H9 (cell line): ENCODE data around the gene PTK7. TPM values are rescaled to one million over a fixed set of nuclear protein-coding genes. Genes with fewer than 3 reads are reported as not detected.

Experiments
- DNase-seq: peaks from one replicate; pipeline ENCODE4 v3.0.0-alpha.2; 2017
- H2AFZ ChIP-seq: one replicate; pipeline ENCODE4 v1.6.1; 2013; ENCODE audit warnings: mild to moderate bottlenecking, low read length, control low read depth, moderate library complexity
- H2AK5ac ChIP-seq: 2 replicates; pipeline ENCODE4 v1.6.1; 2013; ENCODE audit warnings: low read length, control low read depth, mixed read lengths; ENCODE audit not compliant: insufficient read length
- H2BK120ac ChIP-seq: one replicate; pipeline ENCODE4 v1.6.1; 2013; ENCODE audit warnings: low read depth, mild to moderate bottlenecking, low read length, control low read depth, inconsistent platforms; ENCODE audit not compliant: poor library complexity, severe bottlenecking
- H2BK12ac ChIP-seq: 2 replicates; pipeline ENCODE4 v1.6.1; 2013; ENCODE audit warnings: low read length, control low read depth, mixed read lengths, low read depth; ENCODE audit not compliant: insufficient read length
- H2BK15ac ChIP-seq: 2 replicates; pipeline ENCODE4 v1.6.1; 2013; ENCODE audit warnings: low read depth, low read length, control low read depth
- H2BK20ac ChIP-seq: one replicate; pipeline ENCODE4 v1.6.1; 2013; ENCODE audit warnings: low read depth, mild to moderate bottlenecking, low read length, control low read depth, inconsistent platforms; ENCODE audit not compliant: poor library complexity, severe bottlenecking
- H2BK5ac ChIP-seq: 2 replicates; pipeline ENCODE4 v1.6.1; 2013; ENCODE audit warnings: low read length, control low read depth, mixed read lengths; ENCODE audit not compliant: insufficient read length
- H3K14ac ChIP-seq: 2 replicates; pipeline ENCODE4 v1.6.1; 2013; ENCODE audit warnings: low read length, control low read depth; ENCODE audit not compliant: insufficient read depth
- H3K18ac ChIP-seq: 2 replicates; pipeline ENCODE4 v1.6.1; 2013; ENCODE audit warnings: low read depth, mild to moderate bottlenecking, mixed read lengths, low read length, control low read depth; ENCODE audit not compliant: insufficient read length
- H3K23ac ChIP-seq: 2 replicates; pipeline ENCODE4 v1.6.1; 2013; ENCODE audit warnings: low read length, control low read depth, mixed read lengths, low read depth; ENCODE audit not compliant: insufficient read length
- H3K23me2 ChIP-seq: 2 replicates; pipeline ENCODE4 v1.6.1; 2013; ENCODE audit warnings: low read depth, mild to moderate bottlenecking, mixed read lengths, low read length, control low read depth; ENCODE audit not compliant: insufficient read length, poor library complexity, severe bottlenecking
- H3K27ac ChIP-seq: 2 replicates; pipeline ENCODE4 v1.5.1; 2013; ENCODE audit warnings: low read length, control low read depth, mixed read lengths, low read depth; ENCODE audit not compliant: insufficient read length
- H3K27me3 ChIP-seq: 2 replicates; pipeline ENCODE4 v1.6.1; 2013; ENCODE audit warnings: low read length, control low read depth, inconsistent platforms; ENCODE audit not compliant: insufficient read depth
- H3K4ac ChIP-seq: 2 replicates; pipeline ENCODE4 v1.6.1; 2013; ENCODE audit warnings: low read depth, mild to moderate bottlenecking, control low read depth, inconsistent platforms, low read length, moderate library complexity
- H3K4me1 ChIP-seq: 2 replicates; pipeline ENCODE4 v1.6.1; 2013; ENCODE audit warnings: low read length, control low read depth, inconsistent platforms; ENCODE audit not compliant: insufficient read depth
- H3K4me2 ChIP-seq: 2 replicates; pipeline ENCODE4 v1.6.1; 2013; ENCODE audit warnings: low read length, control low read depth, mixed read lengths; ENCODE audit not compliant: insufficient read length, insufficient read depth
- H3K56ac ChIP-seq: 2 replicates; pipeline ENCODE4 v1.6.1; 2013; ENCODE audit warnings: low read depth, mild to moderate bottlenecking, mixed read lengths, low read length, control low read depth; ENCODE audit not compliant: insufficient read length
- H3K79me1 ChIP-seq: 2 replicates; pipeline ENCODE4 v1.6.1; 2013; ENCODE audit warnings: low read depth, mild to moderate bottlenecking, moderate library complexity, low read length, control low read depth, inconsistent platforms; ENCODE audit not compliant: insufficient read depth, poor library complexity, severe bottlenecking
- H3K79me2 ChIP-seq: 2 replicates; pipeline ENCODE4 v1.6.1; 2013; ENCODE audit warnings: low read length, control low read depth, inconsistent platforms; ENCODE audit not compliant: insufficient read depth
- H3K9ac ChIP-seq: 2 replicates; pipeline ENCODE4 v1.6.1; 2013; ENCODE audit warnings: low read length, control low read depth, mixed read lengths; ENCODE audit not compliant: insufficient read length; ENCODE audit errors: extremely low read depth
- H3K9me3 ChIP-seq: one replicate; pipeline ENCODE4 v1.6.1; 2013; ENCODE audit warnings: low read depth, low read length, inconsistent platforms; ENCODE audit not compliant: control insufficient read depth
- H3T11ph ChIP-seq: one replicate; pipeline ENCODE4 v1.6.1; 2013; ENCODE audit warnings: mild to moderate bottlenecking, low read length, control low read depth, inconsistent platforms
- H4K20me1 ChIP-seq: one replicate; pipeline ENCODE4 v1.6.1; 2013; ENCODE audit not compliant: control insufficient read depth, insufficient read length, insufficient read depth
- H4K5ac ChIP-seq: 2 replicates; pipeline ENCODE4 v1.6.1; 2013; ENCODE audit warnings: low read depth, mild to moderate bottlenecking, mixed read lengths, low read length, control low read depth; ENCODE audit not compliant: insufficient read length
- H4K8ac ChIP-seq: replicated peaks from 2 replicates; pipeline ENCODE4 v1.6.1; 2013; ENCODE audit warnings: low read length, control low read depth, mixed read lengths, low read depth; ENCODE audit not compliant: insufficient read length
- H4K91ac ChIP-seq: 2 replicates; pipeline ENCODE4 v1.6.1; 2013; ENCODE audit warnings: low read depth, mild to moderate bottlenecking, moderate library complexity, mixed read lengths, low read length, control low read depth; ENCODE audit not compliant: insufficient read length
- H3K27ac Mint-ChIP-seq, 3 experiments: 2 replicates in 2 of 3; 3 replicates in 1 of 3; pipeline ENCODE4 v1.8.0; 2020 to 2021; ENCODE audit warnings: mixed read lengths in 3 of 3, mild to moderate bottlenecking in 1 of 3, moderate library complexity in 1 of 3
- H3K27me3 Mint-ChIP-seq: 2 replicates; pipeline ENCODE4 v1.8.0; 2021; ENCODE audit warnings: low read depth, mild to moderate bottlenecking, moderate library complexity, mixed read lengths
- H3K36me3 Mint-ChIP-seq, 3 experiments: 2 replicates in 2 of 3; 3 replicates in 1 of 3; pipeline ENCODE4 v1.8.0; 2020 to 2021; ENCODE audit warnings: low read depth in 3 of 3, mixed read lengths in 3 of 3; ENCODE audit not compliant: insufficient read depth in 1 of 3
- H3K4me1 Mint-ChIP-seq, 2 experiments: 2 replicates each; pipeline ENCODE4 v1.8.0; 2020; ENCODE audit warnings: mixed read lengths in 2 of 2
- H3K4me3 Mint-ChIP-seq, 2 experiments: 2 replicates in 1 of 2; 3 replicates in 1 of 2; pipeline ENCODE4 v1.8.0; 2020 to 2021; ENCODE audit warnings: mild to moderate bottlenecking in 2 of 2, mixed read lengths in 2 of 2, moderate library complexity in 1 of 2
- H3K9me3 Mint-ChIP-seq, 2 experiments: 2 replicates in 1 of 2; 3 replicates in 1 of 2; pipeline ENCODE4 v1.8.0; 2020; ENCODE audit warnings: mild to moderate bottlenecking in 2 of 2, mixed read lengths in 2 of 2, moderate library complexity in 1 of 2
- WGBS: extraction: QIAGEN DNeasy Blood & Tissue Kit; methylation state at CpG from one replicate; pipeline ENCODE4 v1.1.7; 2013; ENCODE audit warnings: missing lambda C conversion rate, low lambda C conversion rate, mixed read lengths; ENCODE audit not compliant: insufficient read length; ENCODE audit errors: extremely low coverage; 5-methylcytosine and 5-hydroxymethylcytosine counted together
- total RNA-seq: library from RNA; stranded (reverse); gene quantifications from 2 replicates; pipeline ENCODE4 v1.2.1, GENCODE V29; 2021
- TF ChIP-seq, protein P1 (sequence below): fragments of 200-600 bp; sonication (generic); conservative IDR thresholded peaks from 3 replicates; pipeline ENCODE4 v1.8.0; 2021; ENCODE audit warnings: antibody characterized with exemption, mild to moderate bottlenecking

PTK7 gene
- total RNA-seq, 1 experiment from 2014 or later, result 128 TPM

DNA sequence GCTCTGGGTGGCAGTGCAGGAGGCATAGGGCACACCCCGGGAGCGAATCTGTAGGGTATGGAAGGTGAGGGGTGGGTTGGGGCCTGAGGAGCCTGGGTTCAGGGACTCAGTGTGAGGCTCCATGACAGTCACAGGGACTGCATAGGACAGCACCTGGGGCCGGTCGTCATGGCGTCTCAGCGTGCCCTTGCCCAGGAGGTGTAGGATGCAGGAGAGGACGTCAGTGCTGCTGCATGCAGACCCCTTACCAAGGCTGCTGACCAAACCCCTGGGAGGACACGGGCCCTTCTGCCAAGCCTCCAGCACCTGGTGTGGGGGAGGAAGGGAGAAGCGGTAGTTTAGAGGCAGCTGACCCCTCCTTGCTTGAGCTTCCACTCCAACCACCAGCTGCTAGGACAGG, 38.4 kb upstream of the PTK7 start:
- TF ChIP-seq, protein P1, sequence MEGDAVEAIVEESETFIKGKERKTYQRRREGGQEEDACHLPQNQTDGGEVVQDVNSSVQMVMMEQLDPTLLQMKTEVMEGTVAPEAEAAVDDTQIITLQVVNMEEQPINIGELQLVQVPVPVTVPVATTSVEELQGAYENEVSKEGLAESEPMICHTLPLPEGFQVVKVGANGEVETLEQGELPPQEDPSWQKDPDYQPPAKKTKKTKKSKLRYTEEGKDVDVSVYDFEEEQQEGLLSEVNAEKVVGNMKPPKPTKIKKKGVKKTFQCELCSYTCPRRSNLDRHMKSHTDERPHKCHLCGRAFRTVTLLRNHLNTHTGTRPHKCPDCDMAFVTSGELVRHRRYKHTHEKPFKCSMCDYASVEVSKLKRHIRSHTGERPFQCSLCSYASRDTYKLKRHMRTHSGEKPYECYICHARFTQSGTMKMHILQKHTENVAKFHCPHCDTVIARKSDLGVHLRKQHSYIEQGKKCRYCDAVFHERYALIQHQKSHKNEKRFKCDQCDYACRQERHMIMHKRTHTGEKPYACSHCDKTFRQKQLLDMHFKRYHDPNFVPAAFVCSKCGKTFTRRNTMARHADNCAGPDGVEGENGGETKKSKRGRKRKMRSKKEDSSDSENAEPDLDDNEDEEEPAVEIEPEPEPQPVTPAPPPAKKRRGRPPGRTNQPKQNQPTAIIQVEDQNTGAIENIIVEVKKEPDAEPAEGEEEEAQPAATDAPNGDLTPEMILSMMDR, result no peak
- Histone ChIP-seq H4K8ac (no peak overlapping the region), H4K91ac (no peak overlapping the region), H3K4me1 (no peaks in the 10 kb centered on the region), H3K79me1 (no peaks in the 10 kb centered on the region), H2AK5ac (no peak overlapping the region), H3K23me2 (no peaks in the 10 kb centered on the region), H3K4me2 (no peak overlapping the region), H3K27me3 (no peaks in the 10 kb centered on the region), H3K4ac (no peak overlapping the region), H2AFZ (no peak overlapping the region), H2BK12ac (no peak overlapping the region), H2BK15ac (no peak overlapping the region), H2BK120ac (no peak overlapping the region), H3K79me2 (no peaks in the 10 kb centered on the region), H2BK20ac (no peak overlapping the region), H3K27ac (no peak overlapping the region), H3K23ac (no peak overlapping the region), H3K14ac (no peak overlapping the region), H4K5ac (no peak overlapping the region), H3K56ac (no peak overlapping the region), H3K9me3 (no peaks in the 10 kb centered on the region), H2BK5ac (no peak overlapping the region), H3K9ac (no peak overlapping the region), H3T11ph (no peak overlapping the region), H3K18ac (no peak overlapping the region), H4K20me1 (no peaks in the 10 kb centered on the region)
- no peak for DNase-seq
- Mint-ChIP-seq H3K27ac (peak overlapping the region in 1 of 3 experiments; percentile 37; a peak in 1 of 7 replicates), H3K9me3 (no peaks in the 10 kb centered on the region; a peak in 1 of 5 replicates), H3K36me3 (peaks cover 31 to 84% (median 66%) of the 10 kb centered on the region in 3 experiments), H3K27me3 (no peaks in the 10 kb centered on the region; the same call in none of the 2 replicates), H3K4me1 (no peaks in the 10 kb centered on the region), H3K4me3 (peak overlapping the region in 1 of 2 experiments; percentile 11; a peak in 1 of 5 replicates)
- WGBS, result no CpG with 5 or more reads among the region's 9 CpGs
